ENCODE data around the gene SCG3.

- TF ChIP-seq, protein P1, sequence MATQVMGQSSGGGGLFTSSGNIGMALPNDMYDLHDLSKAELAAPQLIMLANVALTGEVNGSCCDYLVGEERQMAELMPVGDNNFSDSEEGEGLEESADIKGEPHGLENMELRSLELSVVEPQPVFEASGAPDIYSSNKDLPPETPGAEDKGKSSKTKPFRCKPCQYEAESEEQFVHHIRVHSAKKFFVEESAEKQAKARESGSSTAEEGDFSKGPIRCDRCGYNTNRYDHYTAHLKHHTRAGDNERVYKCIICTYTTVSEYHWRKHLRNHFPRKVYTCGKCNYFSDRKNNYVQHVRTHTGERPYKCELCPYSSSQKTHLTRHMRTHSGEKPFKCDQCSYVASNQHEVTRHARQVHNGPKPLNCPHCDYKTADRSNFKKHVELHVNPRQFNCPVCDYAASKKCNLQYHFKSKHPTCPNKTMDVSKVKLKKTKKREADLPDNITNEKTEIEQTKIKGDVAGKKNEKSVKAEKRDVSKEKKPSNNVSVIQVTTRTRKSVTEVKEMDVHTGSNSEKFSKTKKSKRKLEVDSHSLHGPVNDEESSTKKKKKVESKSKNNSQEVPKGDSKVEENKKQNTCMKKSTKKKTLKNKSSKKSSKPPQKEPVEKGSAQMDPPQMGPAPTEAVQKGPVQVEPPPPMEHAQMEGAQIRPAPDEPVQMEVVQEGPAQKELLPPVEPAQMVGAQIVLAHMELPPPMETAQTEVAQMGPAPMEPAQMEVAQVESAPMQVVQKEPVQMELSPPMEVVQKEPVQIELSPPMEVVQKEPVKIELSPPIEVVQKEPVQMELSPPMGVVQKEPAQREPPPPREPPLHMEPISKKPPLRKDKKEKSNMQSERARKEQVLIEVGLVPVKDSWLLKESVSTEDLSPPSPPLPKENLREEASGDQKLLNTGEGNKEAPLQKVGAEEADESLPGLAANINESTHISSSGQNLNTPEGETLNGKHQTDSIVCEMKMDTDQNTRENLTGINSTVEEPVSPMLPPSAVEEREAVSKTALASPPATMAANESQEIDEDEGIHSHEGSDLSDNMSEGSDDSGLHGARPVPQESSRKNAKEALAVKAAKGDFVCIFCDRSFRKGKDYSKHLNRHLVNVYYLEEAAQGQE (IDR thresholded peaks at IDR 0.05; ENCODE audit: insufficient read depth in 1 of 2, low read depth in 2 of 2, low read length in 2 of 2), result no peak; a peak in 1 of 4 replicates
- TF ChIP-seq POLR2AphosphoS5 (IDR thresholded peaks at IDR 0.05; ENCODE audit: low read depth, low read length) (peak; percentile 28; the same call in 1 of the 2 replicates), TAF1 (IDR thresholded peaks at IDR 0.05; ENCODE audit: borderline replicate concordance, insufficient read depth, low read length) (no peak), SIN3A (IDR thresholded peaks at IDR 0.05; ENCODE audit: borderline replicate concordance, insufficient read depth, low read length) (no peak)
Observed at GRCh38 chr15:51737522-51738305, 56.4 kb downstream of the SCG3 start, which contains the start of gene LYSMD2.
